ENCODE measurements around the gene RGS6. TPM values are rescaled to one million over a fixed set of nuclear protein-coding genes. Genes with fewer than 3 reads are reported as not detected.

Gene RGS6
- total and polyA plus RNA-seq, 2 of the 4 experiments (the other 2 are of a cell fraction) = not detected

DNA sequence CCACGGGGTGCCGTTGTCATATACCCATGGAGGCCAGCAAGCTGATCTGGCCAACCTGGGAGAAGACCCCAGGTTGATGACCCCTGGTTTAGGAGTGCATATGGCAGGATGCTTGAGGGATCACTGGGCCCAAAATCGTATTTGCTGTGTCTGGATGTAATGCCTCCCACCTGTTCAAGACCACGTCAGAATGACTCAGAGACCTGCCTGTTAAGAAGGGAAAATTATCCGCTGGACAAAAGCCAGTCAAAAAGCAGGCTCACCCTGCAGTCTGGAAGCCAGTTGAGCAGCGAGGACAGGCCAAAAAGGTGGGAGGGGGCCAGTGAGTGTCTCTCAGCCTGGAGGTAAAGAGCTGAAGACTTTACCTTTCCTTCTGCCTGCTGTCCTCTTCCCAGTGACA lies 512.5 kb downstream of the RGS6 start:
- no peak overlapping the region for H2BK15ac ChIP-seq (ENCODE audit: low read depth, low read length)
- in situ Hi-C loops (cut with MboI; ENCODE audit: low sequenced_read_pairs) = no loop called here
- H3K27ac ChIP-seq (ENCODE audit: insufficient read depth, low read length) = no peak overlapping the region
- H3K36me3 ChIP-seq (ENCODE audit: control insufficient read depth, insufficient read depth, low read length) = no peaks in the 10 kb centered on the region
- no peak overlapping the region for H2AK5ac ChIP-seq (ENCODE audit: low read depth, low read length)
- TF ChIP-seq SMC3 (IDR thresholded peaks at IDR 0.05; ENCODE audit: low read depth, low read length) = no peak
- TF ChIP-seq, protein P1, sequence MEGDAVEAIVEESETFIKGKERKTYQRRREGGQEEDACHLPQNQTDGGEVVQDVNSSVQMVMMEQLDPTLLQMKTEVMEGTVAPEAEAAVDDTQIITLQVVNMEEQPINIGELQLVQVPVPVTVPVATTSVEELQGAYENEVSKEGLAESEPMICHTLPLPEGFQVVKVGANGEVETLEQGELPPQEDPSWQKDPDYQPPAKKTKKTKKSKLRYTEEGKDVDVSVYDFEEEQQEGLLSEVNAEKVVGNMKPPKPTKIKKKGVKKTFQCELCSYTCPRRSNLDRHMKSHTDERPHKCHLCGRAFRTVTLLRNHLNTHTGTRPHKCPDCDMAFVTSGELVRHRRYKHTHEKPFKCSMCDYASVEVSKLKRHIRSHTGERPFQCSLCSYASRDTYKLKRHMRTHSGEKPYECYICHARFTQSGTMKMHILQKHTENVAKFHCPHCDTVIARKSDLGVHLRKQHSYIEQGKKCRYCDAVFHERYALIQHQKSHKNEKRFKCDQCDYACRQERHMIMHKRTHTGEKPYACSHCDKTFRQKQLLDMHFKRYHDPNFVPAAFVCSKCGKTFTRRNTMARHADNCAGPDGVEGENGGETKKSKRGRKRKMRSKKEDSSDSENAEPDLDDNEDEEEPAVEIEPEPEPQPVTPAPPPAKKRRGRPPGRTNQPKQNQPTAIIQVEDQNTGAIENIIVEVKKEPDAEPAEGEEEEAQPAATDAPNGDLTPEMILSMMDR (conservative IDR thresholded peaks at IDR 0.05; ENCODE audit: low read depth, low read length) = no peak
- TF ChIP-seq CEBPB (IDR thresholded peaks at IDR 0.05; ENCODE audit: low read depth, low read length) = no peak
- TF ChIP-seq NFE2L2 (IDR thresholded peaks at IDR 0.05; ENCODE audit: low read depth, low read length) = no peak
- TF ChIP-seq MAFK (IDR thresholded peaks at IDR 0.05; ENCODE audit: low read depth, low read length) = no peak
- TF ChIP-seq, protein P2, sequence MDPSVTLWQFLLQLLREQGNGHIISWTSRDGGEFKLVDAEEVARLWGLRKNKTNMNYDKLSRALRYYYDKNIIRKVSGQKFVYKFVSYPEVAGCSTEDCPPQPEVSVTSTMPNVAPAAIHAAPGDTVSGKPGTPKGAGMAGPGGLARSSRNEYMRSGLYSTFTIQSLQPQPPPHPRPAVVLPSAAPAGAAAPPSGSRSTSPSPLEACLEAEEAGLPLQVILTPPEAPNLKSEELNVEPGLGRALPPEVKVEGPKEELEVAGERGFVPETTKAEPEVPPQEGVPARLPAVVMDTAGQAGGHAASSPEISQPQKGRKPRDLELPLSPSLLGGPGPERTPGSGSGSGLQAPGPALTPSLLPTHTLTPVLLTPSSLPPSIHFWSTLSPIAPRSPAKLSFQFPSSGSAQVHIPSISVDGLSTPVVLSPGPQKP (IDR thresholded peaks at IDR 0.05; ENCODE audit: borderline replicate concordance, low read depth, low read length) = no peak
- no peak for TF ChIP-seq RCOR1 (IDR thresholded peaks at IDR 0.05; ENCODE audit: insufficient replicate concordance, low read length)
- TF ChIP-seq RAD21 (IDR thresholded peaks at IDR 0.05; ENCODE audit: low read length) = no peak
- no peak for TF ChIP-seq POLR2A (IDR thresholded peaks at IDR 0.05; ENCODE audit: low read depth, low read length)
- TF ChIP-seq, protein P3, sequence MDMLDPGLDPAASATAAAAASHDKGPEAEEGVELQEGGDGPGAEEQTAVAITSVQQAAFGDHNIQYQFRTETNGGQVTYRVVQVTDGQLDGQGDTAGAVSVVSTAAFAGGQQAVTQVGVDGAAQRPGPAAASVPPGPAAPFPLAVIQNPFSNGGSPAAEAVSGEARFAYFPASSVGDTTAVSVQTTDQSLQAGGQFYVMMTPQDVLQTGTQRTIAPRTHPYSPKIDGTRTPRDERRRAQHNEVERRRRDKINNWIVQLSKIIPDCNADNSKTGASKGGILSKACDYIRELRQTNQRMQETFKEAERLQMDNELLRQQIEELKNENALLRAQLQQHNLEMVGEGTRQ (IDR thresholded peaks at IDR 0.05; ENCODE audit: low read depth, low read length) = no peak
- TF ChIP-seq MXI1 (IDR thresholded peaks at IDR 0.05; ENCODE audit: borderline replicate concordance, low read depth, low read length) = no peak
- TF ChIP-seq RFX5 (IDR thresholded peaks at IDR 0.05; ENCODE audit: low read depth, low read length) = no peak
- no peak overlapping the region for H2AFZ ChIP-seq (replicated peaks; ENCODE audit: low read length, poor library complexity)
- H3K9ac ChIP-seq (ENCODE audit: low read depth, low read length) = no peak overlapping the region
- H3K27me3 ChIP-seq (ENCODE audit: control insufficient read depth, insufficient read depth, low read length) = peaks cover 24% of the 10 kb centered on the region
- H3K18ac ChIP-seq (ENCODE audit: low read depth, low read length) = no peak overlapping the region
- H3K4me3 ChIP-seq (ENCODE audit: insufficient read depth, low read depth, low read length) = no peak overlapping the region
- H3K14ac ChIP-seq (replicated peaks; ENCODE audit: low read depth, low read length) = no peak overlapping the region
- ChIA-PET POLR2A (ENCODE audit: unreplicated experiment) (no interaction called here), CTCF (interaction anchor here (1.3 kb wide), 1 partner anchor 69 kb away, joined by 3 read pairs; no protein-coding TSS in a partner anchor)
- dilution Hi-C loops (cut with HindIII; ENCODE audit: low sequenced_read_pairs, unreplicated experiment) = no loop called here
- ATAC-seq (ENCODE audit: low read depth) (no peak), DNase-seq (peak; percentile 13)
- H2BK5ac ChIP-seq (ENCODE audit: low read depth, low read length, poor library complexity, severe bottlenecking) = no peak overlapping the region
- H4K8ac ChIP-seq (ENCODE audit: low read depth in 2 of 2, low read length in 2 of 2) = no peak overlapping the region
- H3K9me1 ChIP-seq (ENCODE audit: insufficient read depth, low read length) = no peaks in the 10 kb centered on the region; the same call in 1 of the 2 replicates
- no peak overlapping the region for H2AK9ac ChIP-seq (replicated peaks; ENCODE audit: low read depth, low read length, poor library complexity)
- no peak overlapping the region for H3K4ac ChIP-seq (ENCODE audit: low read depth, low read length)
- H2BK20ac ChIP-seq (ENCODE audit: low read depth, low read length) = no peak overlapping the region
- H3K79me1 ChIP-seq (ENCODE audit: low read depth in 1 of 2, low read length in 2 of 2) = no peaks in the 10 kb centered on the region
- H4K20me1 ChIP-seq (ENCODE audit: insufficient read depth, low read length) = no peaks in the 10 kb centered on the region
- intact Hi-C loops (cut with micrococcal nuclease) = no loop called here
- 60% methylated on average over 1 of the region's 6 CpGs; no CpG with 5 or more reads in 1 of the 2 experiments for WGBS, 2 experiments (ENCODE audit: extremely low coverage in 2 of 2, insufficient read length in 1 of 2)
- BruUV-seq (replicated peaks) = no TSS peak
- no peak overlapping the region for H4K91ac ChIP-seq (ENCODE audit: insufficient read depth, low read depth, low read length)
- no peaks in the 10 kb centered on the region for H3K4me1 ChIP-seq (ENCODE audit: control insufficient read depth, insufficient read depth, low read length)
- H3K56ac ChIP-seq (ENCODE audit: extremely low read depth, insufficient read depth, low read length) = no peak overlapping the region
- H4K5ac ChIP-seq (ENCODE audit: low read depth, low read length) = no peak overlapping the region
- no peak overlapping the region for H3K23ac ChIP-seq (ENCODE audit: low read depth, low read length)
- H3K4me2 ChIP-seq (ENCODE audit: low read depth, low read length) = no peak overlapping the region
- no peak overlapping the region for H2BK120ac ChIP-seq (ENCODE audit: low read depth, low read length)
- H3K9me3 ChIP-seq (ENCODE audit: control insufficient read depth, insufficient read depth, low read length) = no peaks in the 10 kb centered on the region
